OCI-LY1 (cell line): ENCODE data around the gene SFSWAP.

ENCODE experiments used
- H2AFZ ChIP-seq: fragments of 200-600 bp; sonication (generic), shearing (Covaris generic); 2 replicates; pipeline ENCODE4 v1.6.0; 2014; ENCODE audit warnings: antibody characterized with exemption, mild to moderate bottlenecking, low read length
- H3F3A ChIP-seq: fragments of 200-600 bp; sonication (generic), shearing (Covaris generic); 2 replicates; pipeline ENCODE4 v1.6.0; 2014; ENCODE audit warnings: mild to moderate bottlenecking, antibody characterized with exemption, low read length, moderate library complexity; ENCODE audit not compliant: insufficient read depth
- H3K27ac ChIP-seq: fragments of 200-600 bp; sonication (generic); 2 replicates; pipeline ENCODE4 v1.5.1; 2014; ENCODE audit warnings: low read length, mixed run types, mild to moderate bottlenecking, low read depth; ENCODE audit not compliant: poor library complexity, severe bottlenecking
- H3K27me3 ChIP-seq: fragments of 200-600 bp; sonication (generic); 2 replicates; pipeline ENCODE4 v1.6.0; 2014; ENCODE audit warnings: antibody characterized with exemption, mild to moderate bottlenecking, low read length, moderate library complexity; ENCODE audit not compliant: insufficient read depth
- H3K36me3 ChIP-seq: fragments of 200-600 bp; sonication (generic); 2 replicates; pipeline ENCODE4 v1.6.1; 2014; ENCODE audit warnings: mild to moderate bottlenecking, antibody characterized with exemption, low read length, moderate library complexity, mixed read lengths; ENCODE audit not compliant: insufficient read depth
- H3K4me1 ChIP-seq: fragments of 200-600 bp; sonication (generic); 2 replicates; pipeline ENCODE4 v1.5.1; 2014; ENCODE audit warnings: mild to moderate bottlenecking, low read length, moderate library complexity; ENCODE audit not compliant: insufficient read depth, severe bottlenecking
- H3K4me2 ChIP-seq: fragments of 200-600 bp; sonication (generic), shearing (Covaris generic); 2 replicates; pipeline ENCODE4 v1.6.1; 2014; ENCODE audit warnings: low read length
- H3K4me3 ChIP-seq: fragments of 200-600 bp; sonication (generic); 2 replicates; pipeline ENCODE4 v1.5.1; 2014; ENCODE audit warnings: low read length, low read depth, mild to moderate bottlenecking, mixed read lengths; ENCODE audit not compliant: poor library complexity, severe bottlenecking
- H3K79me2 ChIP-seq: fragments of 200-600 bp; shearing (Covaris generic); 2 replicates; pipeline ENCODE4 v1.6.1; 2016; ENCODE audit warnings: mixed run types, low read length, mixed read lengths; ENCODE audit not compliant: insufficient read depth
- H3K9ac ChIP-seq: fragments of 200-600 bp; sonication (generic), shearing (Covaris generic); 2 replicates; pipeline ENCODE4 v1.6.1; 2014; ENCODE audit warnings: mild to moderate bottlenecking, low read length, mixed read lengths
- H3K9me2 ChIP-seq: fragments of 200-600 bp; sonication (generic), shearing (Covaris generic); 2 replicates; pipeline ENCODE4 v1.6.1; 2014; ENCODE audit warnings: low read depth, mild to moderate bottlenecking, low read length, mixed read lengths
- H3K9me3 ChIP-seq: fragments of 200-600 bp; shearing (Covaris generic); 2 replicates; pipeline ENCODE4 v1.6.1; 2014; ENCODE audit warnings: low read length, mixed read lengths
- H4K20me1 ChIP-seq: fragments of 200-600 bp; sonication (generic), shearing (Covaris generic); 2 replicates; pipeline ENCODE4 v1.6.0; 2016; ENCODE audit warnings: mild to moderate bottlenecking, low read length; ENCODE audit not compliant: insufficient read depth
- CTCF ChIP-seq: fragments of 200-600 bp; sonication (generic), shearing (Covaris generic); IDR thresholded peaks from 2 replicates; pipeline ENCODE4 v1.5.1; 2017; ENCODE audit warnings: mild to moderate bottlenecking, antibody characterized with exemption, low read length, moderate library complexity, mixed read lengths
- EZH2 ChIP-seq: fragments of 200-600 bp; sonication (generic), shearing (Covaris generic); IDR thresholded peaks from 2 replicates; pipeline ENCODE4 v1.8.0; 2017; ENCODE audit warnings: borderline replicate concordance, mixed run types, mild to moderate bottlenecking, antibody characterized with exemption, low read length, moderate library complexity, mixed read lengths

SFSWAP gene

GRCh38 chr12:131843527-131843926 lies 132.6 kb downstream of the SFSWAP start:
- no peaks in the 10 kb centered on the region for H3F3A ChIP-seq
- TF ChIP-seq EZH2 (no peak), CTCF (no peak)
- no peaks in the 10 kb centered on the region for H3K9me3 ChIP-seq
- H4K20me1 ChIP-seq: no peaks in the 10 kb centered on the region
- H3K9me2 ChIP-seq: no peaks in the 10 kb centered on the region
- no peak overlapping the region for H3K4me2 ChIP-seq
- no peak overlapping the region for H2AFZ ChIP-seq
- H3K27me3 ChIP-seq: no peaks in the 10 kb centered on the region
- H3K4me1 ChIP-seq: no peaks in the 10 kb centered on the region
- no peak overlapping the region for H3K9ac ChIP-seq
- H3K4me3 ChIP-seq: no peak overlapping the region
- H3K27ac ChIP-seq: no peak overlapping the region
- no peaks in the 10 kb centered on the region for H3K36me3 ChIP-seq
- H3K79me2 ChIP-seq: no peaks in the 10 kb centered on the region

GRCh38 chr12:131844140-131844539 lies 133.2 kb downstream of the SFSWAP start:
- TF ChIP-seq EZH2 (no peak), CTCF (no peak)
- Histone ChIP-seq H2AFZ (no peak overlapping the region), H3K27ac (no peak overlapping the region), H3K9me2 (no peaks in the 10 kb centered on the region), H3K27me3 (no peaks in the 10 kb centered on the region), H3K9ac (no peak overlapping the region), H3K36me3 (no peaks in the 10 kb centered on the region), H3K9me3 (no peaks in the 10 kb centered on the region), H3F3A (no peaks in the 10 kb centered on the region), H3K4me1 (no peaks in the 10 kb centered on the region), H3K79me2 (no peaks in the 10 kb centered on the region), H3K4me3 (no peak overlapping the region), H4K20me1 (no peaks in the 10 kb centered on the region), H3K4me2 (no peak overlapping the region)

GRCh38 chr12:131844656-131845055 lies 133.8 kb downstream of the SFSWAP start:
- H3K4me3 ChIP-seq: no peak overlapping the region
- no peaks in the 10 kb centered on the region for H3K36me3 ChIP-seq
- no peaks in the 10 kb centered on the region for H3K79me2 ChIP-seq
- no peak overlapping the region for H3K4me2 ChIP-seq
- no peak overlapping the region for H3K27ac ChIP-seq
- no peaks in the 10 kb centered on the region for H3F3A ChIP-seq
- no peaks in the 10 kb centered on the region for H3K27me3 ChIP-seq
- no peak overlapping the region for H3K9ac ChIP-seq
- no peak overlapping the region for H2AFZ ChIP-seq
- H4K20me1 ChIP-seq: no peaks in the 10 kb centered on the region
- H3K9me2 ChIP-seq: no peaks in the 10 kb centered on the region
- no peaks in the 10 kb centered on the region for H3K4me1 ChIP-seq
- TF ChIP-seq CTCF: no peak
- TF ChIP-seq EZH2: no peak
- H3K9me3 ChIP-seq: no peaks in the 10 kb centered on the region
